ENCODE results near the gene BLM. TPM values are rescaled to one million over a fixed set of nuclear protein-coding genes. Genes with fewer than 3 reads are reported as not detected.

The BLM gene
- total RNA-seq, 1 experiment from 2014 or later, result 40.0 TPM

- no peak for DNase-seq (ENCODE audit: low spot score)
- Histone ChIP-seq H3K27ac (ENCODE audit: low read depth, low read length, poor library complexity, severe bottlenecking) (no peak overlapping the region), H3K36me3 (ENCODE audit: insufficient read depth, low read length, poor library complexity, severe bottlenecking) (peaks cover 28% of the 10 kb centered on the region), H3K4me1 (ENCODE audit: insufficient read depth, low read length, poor library complexity, severe bottlenecking) (peaks cover 5% of the 10 kb centered on the region), H3K4me3 (ENCODE audit: low read depth, low read length, poor library complexity, severe bottlenecking) (no peak overlapping the region), H3K27me3 (replicated peaks; ENCODE audit: insufficient read depth, low read depth, low read length, poor library complexity) (no peaks in the 10 kb centered on the region), H3K9me3 (ENCODE audit: low read depth, low read length, poor library complexity, severe bottlenecking) (no peaks in the 10 kb centered on the region)
- ChIA-PET CTCF (interaction anchor here (0.8 kb wide), 1 partner anchor 11 kb away, joined by 3 read pairs; no protein-coding TSS in a partner anchor), POLR2A (ENCODE audit: low non-redundant PET) (interaction anchor here (0.6 kb wide), 1 partner anchor 33 kb away, joined by 13 read pairs; no protein-coding TSS in a partner anchor)
- no peak for TF ChIP-seq EZH2 (IDR thresholded peaks at IDR 0.05; ENCODE audit: borderline replicate concordance, low read depth, low read length, poor library complexity, severe bottlenecking)
- TF ChIP-seq CTCF (conservative IDR thresholded peaks at IDR 0.05; ENCODE audit: low read depth, low read length), result no peak
- BruUV-seq (replicated peaks), result no TSS peak
- intact Hi-C loops (cut with micrococcal nuclease; ENCODE audit: unreplicated experiment), result no loop called here
Observed at GRCh38 chr15:90750186-90750585, 33.0 kb downstream of the BLM start.

GRCh38 chr15:90751300-90751825 lies 34.2 kb downstream of the BLM start:
- peaks cover 32% of the 10 kb centered on the region for H3K36me3 ChIP-seq (ENCODE audit: insufficient read depth, low read length, poor library complexity, severe bottlenecking)
- peaks cover 5% of the 10 kb centered on the region for H3K4me1 ChIP-seq (ENCODE audit: insufficient read depth, low read length, poor library complexity, severe bottlenecking)
- H3K4me3 ChIP-seq (ENCODE audit: low read depth, low read length, poor library complexity, severe bottlenecking), result no peak overlapping the region
- H3K9me3 ChIP-seq (ENCODE audit: low read depth, low read length, poor library complexity, severe bottlenecking), result no peaks in the 10 kb centered on the region
- POLR2A ChIA-PET (ENCODE audit: low non-redundant PET), result no interaction called here
- CTCF ChIA-PET, result no interaction called here
- TF ChIP-seq EZH2 (IDR thresholded peaks at IDR 0.05; ENCODE audit: borderline replicate concordance, low read depth, low read length, poor library complexity, severe bottlenecking) (no peak), CTCF (conservative IDR thresholded peaks at IDR 0.05; ENCODE audit: low read depth, low read length) (no peak)
- intact Hi-C loops (cut with micrococcal nuclease; ENCODE audit: unreplicated experiment), result no loop called here
- BruUV-seq (replicated peaks), result no TSS peak
- H3K27me3 ChIP-seq (replicated peaks; ENCODE audit: insufficient read depth, low read depth, low read length, poor library complexity), result no peaks in the 10 kb centered on the region
- no peak for DNase-seq (ENCODE audit: low spot score)
- no peak overlapping the region for H3K27ac ChIP-seq (ENCODE audit: low read depth, low read length, poor library complexity, severe bottlenecking)

- no TSS peak for BruUV-seq (replicated peaks)
- no peak overlapping the region for H3K27ac ChIP-seq (ENCODE audit: low read depth, low read length, poor library complexity, severe bottlenecking)
- H3K4me1 ChIP-seq (ENCODE audit: insufficient read depth, low read length, poor library complexity, severe bottlenecking), result peaks cover 10% of the 10 kb centered on the region
- no peak overlapping the region for H3K4me3 ChIP-seq (ENCODE audit: low read depth, low read length, poor library complexity, severe bottlenecking)
- ChIA-PET POLR2A (ENCODE audit: low non-redundant PET) (interaction anchor here (0.5 kb wide), 1 partner anchor 1844 kb away, joined by 5 read pairs; the partner anchor contains the start of gene MFGE8), CTCF (no interaction called here)
- intact Hi-C loops (cut with micrococcal nuclease; ENCODE audit: unreplicated experiment), result no loop called here
- TF ChIP-seq CTCF (conservative IDR thresholded peaks at IDR 0.05; ENCODE audit: low read depth, low read length) (no peak), EZH2 (IDR thresholded peaks at IDR 0.05; ENCODE audit: borderline replicate concordance, low read depth, low read length, poor library complexity, severe bottlenecking) (no peak)
- no peak for DNase-seq (ENCODE audit: low spot score)
- H3K36me3 ChIP-seq (ENCODE audit: insufficient read depth, low read length, poor library complexity, severe bottlenecking), result peaks cover 36% of the 10 kb centered on the region
- H3K9me3 ChIP-seq (ENCODE audit: low read depth, low read length, poor library complexity, severe bottlenecking), result no peaks in the 10 kb centered on the region
- H3K27me3 ChIP-seq (replicated peaks; ENCODE audit: insufficient read depth, low read depth, low read length, poor library complexity), result no peaks in the 10 kb centered on the region
Observed at GRCh38 chr15:90756916-90757315, 39.8 kb downstream of the BLM start.
